Measurements from ENCODE around the gene ARHGEF39. TPM values are rescaled to one million over a fixed set of nuclear protein-coding genes. Genes with fewer than 3 reads are reported as not detected.

ARHGEF39 gene
- total RNA-seq, 1 donor from 2014 or later = 10.4 TPM

DNA sequence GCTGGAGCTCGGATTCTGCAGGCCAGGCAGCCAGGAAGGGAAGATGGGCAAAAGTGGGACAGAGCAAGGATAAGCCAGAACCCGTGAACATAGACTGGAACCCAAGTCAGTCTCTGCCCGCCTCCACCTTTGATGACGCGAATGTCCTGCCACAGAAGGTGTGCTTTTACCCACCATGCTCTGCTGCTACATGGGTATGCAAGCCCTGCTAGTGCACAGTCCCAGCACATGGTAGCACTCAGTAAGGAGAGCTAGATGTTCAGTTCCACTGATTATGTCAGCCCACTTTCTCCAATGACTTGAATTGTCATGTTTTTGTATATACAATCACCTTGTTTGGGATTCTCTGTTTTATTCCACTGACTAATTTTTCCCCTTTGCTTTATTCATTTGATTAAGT, 35.4 kb downstream of the ARHGEF39 start:
- no peaks in the 10 kb centered on the region for H3K9me3 Mint-ChIP-seq (ENCODE audit: low read depth)
- no peak overlapping the region for H3K27ac Mint-ChIP-seq
- peaks cover 3% of the 10 kb centered on the region for H3K27me3 Mint-ChIP-seq
- H3K4me3 Mint-ChIP-seq (ENCODE audit: low read depth) = no peak overlapping the region
- no peaks in the 10 kb centered on the region for H3K36me3 Mint-ChIP-seq (ENCODE audit: insufficient read depth)
- no peaks in the 10 kb centered on the region for H3K4me1 Mint-ChIP-seq (ENCODE audit: low read depth)
- no peak for DNase-seq (ENCODE audit: low spot score, unreplicated experiment)
- TF ChIP-seq, protein P1, sequence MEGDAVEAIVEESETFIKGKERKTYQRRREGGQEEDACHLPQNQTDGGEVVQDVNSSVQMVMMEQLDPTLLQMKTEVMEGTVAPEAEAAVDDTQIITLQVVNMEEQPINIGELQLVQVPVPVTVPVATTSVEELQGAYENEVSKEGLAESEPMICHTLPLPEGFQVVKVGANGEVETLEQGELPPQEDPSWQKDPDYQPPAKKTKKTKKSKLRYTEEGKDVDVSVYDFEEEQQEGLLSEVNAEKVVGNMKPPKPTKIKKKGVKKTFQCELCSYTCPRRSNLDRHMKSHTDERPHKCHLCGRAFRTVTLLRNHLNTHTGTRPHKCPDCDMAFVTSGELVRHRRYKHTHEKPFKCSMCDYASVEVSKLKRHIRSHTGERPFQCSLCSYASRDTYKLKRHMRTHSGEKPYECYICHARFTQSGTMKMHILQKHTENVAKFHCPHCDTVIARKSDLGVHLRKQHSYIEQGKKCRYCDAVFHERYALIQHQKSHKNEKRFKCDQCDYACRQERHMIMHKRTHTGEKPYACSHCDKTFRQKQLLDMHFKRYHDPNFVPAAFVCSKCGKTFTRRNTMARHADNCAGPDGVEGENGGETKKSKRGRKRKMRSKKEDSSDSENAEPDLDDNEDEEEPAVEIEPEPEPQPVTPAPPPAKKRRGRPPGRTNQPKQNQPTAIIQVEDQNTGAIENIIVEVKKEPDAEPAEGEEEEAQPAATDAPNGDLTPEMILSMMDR (IDR thresholded peaks at IDR 0.05; ENCODE audit: unreplicated experiment) = no peak

DNA sequence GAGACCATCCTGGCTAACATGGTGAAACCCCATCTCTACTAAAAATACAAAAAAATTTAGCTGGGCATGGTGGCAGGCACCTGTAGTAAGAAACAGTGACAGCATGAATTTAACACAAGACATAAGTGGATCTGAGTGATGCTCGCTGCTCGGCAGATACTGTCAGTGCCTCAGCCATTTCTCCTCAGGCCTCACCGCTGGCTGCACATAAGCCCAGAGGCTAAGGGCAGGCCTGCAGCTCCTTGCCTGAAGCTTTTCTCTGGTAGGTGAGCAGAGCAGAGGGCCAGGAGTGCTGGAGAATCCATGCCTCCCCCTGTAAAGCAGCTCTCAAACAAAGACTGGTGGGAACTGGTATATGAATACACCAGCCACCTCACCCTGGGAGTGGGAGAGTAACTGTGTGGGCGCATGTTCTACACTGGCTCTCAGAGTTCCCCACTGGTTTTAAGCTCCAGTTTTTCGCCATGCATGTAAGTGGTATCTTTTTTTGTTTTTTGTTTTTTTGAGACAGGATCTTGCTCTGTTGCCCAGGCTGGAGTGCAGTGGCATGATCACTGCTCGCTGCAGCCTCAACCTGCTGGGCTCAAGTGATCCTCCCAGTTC, 36.5 kb downstream of the ARHGEF39 start:
- DNase-seq (ENCODE audit: low spot score, unreplicated experiment) = no peak
- no peaks in the 10 kb centered on the region for H3K4me1 Mint-ChIP-seq (ENCODE audit: low read depth)
- TF ChIP-seq, protein P1 (IDR thresholded peaks at IDR 0.05; ENCODE audit: unreplicated experiment) = no peak
- H3K9me3 Mint-ChIP-seq (ENCODE audit: low read depth) = no peaks in the 10 kb centered on the region
- no peak overlapping the region for H3K27ac Mint-ChIP-seq
- no peak overlapping the region for H3K4me3 Mint-ChIP-seq (ENCODE audit: low read depth)
- H3K36me3 Mint-ChIP-seq (ENCODE audit: insufficient read depth) = no peaks in the 10 kb centered on the region
- peaks cover 3% of the 10 kb centered on the region for H3K27me3 Mint-ChIP-seq

DNA sequence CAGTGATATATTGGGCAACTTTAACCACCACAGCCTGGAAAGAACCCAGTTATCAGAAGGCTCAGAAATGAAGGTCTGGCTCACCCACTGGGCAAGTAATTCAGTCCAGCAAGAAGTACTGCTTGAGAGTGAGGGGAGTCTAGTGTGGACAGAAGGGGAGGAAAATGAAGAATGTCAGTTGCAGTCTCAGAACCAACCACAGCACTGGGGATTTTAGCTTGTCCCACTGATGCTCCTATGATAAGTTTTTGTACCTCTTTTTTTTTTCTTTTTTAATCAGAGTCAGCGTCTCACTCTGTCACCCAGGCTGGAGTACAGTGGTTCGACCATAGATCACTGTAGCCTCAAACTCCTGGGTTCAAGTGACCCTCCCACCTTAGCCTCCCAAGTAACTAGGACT, 37.4 kb downstream of the ARHGEF39 start:
- TF ChIP-seq, protein P1 (IDR thresholded peaks at IDR 0.05; ENCODE audit: unreplicated experiment) = no peak
- H3K9me3 Mint-ChIP-seq (ENCODE audit: low read depth) = no peaks in the 10 kb centered on the region
- DNase-seq (ENCODE audit: low spot score, unreplicated experiment) = no peak
- no peak overlapping the region for H3K4me3 Mint-ChIP-seq (ENCODE audit: low read depth)
- H3K27ac Mint-ChIP-seq = no peak overlapping the region
- H3K36me3 Mint-ChIP-seq (ENCODE audit: insufficient read depth) = no peaks in the 10 kb centered on the region
- no peaks in the 10 kb centered on the region for H3K4me1 Mint-ChIP-seq (ENCODE audit: low read depth)
- H3K27me3 Mint-ChIP-seq = peaks cover 3% of the 10 kb centered on the region

DNA sequence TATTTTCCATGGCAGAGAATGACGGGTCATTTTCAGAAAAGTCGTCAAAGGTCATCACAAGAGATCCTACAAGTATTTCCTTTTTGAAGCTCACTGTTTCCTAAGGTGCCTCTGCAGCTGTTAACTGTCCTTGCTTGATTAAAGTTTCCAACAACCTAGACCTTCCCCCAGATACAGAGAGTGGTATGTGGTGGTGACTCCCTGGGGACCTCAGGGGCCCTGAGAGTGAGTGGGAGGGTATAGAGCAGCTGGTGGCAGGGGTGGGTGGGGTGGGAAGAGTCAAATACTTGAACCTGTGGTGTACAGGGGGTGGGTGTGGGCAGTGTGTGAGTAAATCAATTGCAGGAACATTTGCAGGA, 45.2 kb downstream of the ARHGEF39 start:
- H3K27ac Mint-ChIP-seq = no peak overlapping the region
- no peak overlapping the region for H3K4me3 Mint-ChIP-seq (ENCODE audit: low read depth)
- H3K9me3 Mint-ChIP-seq (ENCODE audit: low read depth) = no peaks in the 10 kb centered on the region
- peaks cover 46% of the 10 kb centered on the region for H3K27me3 Mint-ChIP-seq
- TF ChIP-seq, protein P1 (IDR thresholded peaks at IDR 0.05; ENCODE audit: unreplicated experiment) = no peak
- peaks cover 4% of the 10 kb centered on the region for H3K4me1 Mint-ChIP-seq (ENCODE audit: low read depth)
- no peak for DNase-seq (ENCODE audit: low spot score, unreplicated experiment)
- H3K36me3 Mint-ChIP-seq (ENCODE audit: insufficient read depth) = no peaks in the 10 kb centered on the region

DNA sequence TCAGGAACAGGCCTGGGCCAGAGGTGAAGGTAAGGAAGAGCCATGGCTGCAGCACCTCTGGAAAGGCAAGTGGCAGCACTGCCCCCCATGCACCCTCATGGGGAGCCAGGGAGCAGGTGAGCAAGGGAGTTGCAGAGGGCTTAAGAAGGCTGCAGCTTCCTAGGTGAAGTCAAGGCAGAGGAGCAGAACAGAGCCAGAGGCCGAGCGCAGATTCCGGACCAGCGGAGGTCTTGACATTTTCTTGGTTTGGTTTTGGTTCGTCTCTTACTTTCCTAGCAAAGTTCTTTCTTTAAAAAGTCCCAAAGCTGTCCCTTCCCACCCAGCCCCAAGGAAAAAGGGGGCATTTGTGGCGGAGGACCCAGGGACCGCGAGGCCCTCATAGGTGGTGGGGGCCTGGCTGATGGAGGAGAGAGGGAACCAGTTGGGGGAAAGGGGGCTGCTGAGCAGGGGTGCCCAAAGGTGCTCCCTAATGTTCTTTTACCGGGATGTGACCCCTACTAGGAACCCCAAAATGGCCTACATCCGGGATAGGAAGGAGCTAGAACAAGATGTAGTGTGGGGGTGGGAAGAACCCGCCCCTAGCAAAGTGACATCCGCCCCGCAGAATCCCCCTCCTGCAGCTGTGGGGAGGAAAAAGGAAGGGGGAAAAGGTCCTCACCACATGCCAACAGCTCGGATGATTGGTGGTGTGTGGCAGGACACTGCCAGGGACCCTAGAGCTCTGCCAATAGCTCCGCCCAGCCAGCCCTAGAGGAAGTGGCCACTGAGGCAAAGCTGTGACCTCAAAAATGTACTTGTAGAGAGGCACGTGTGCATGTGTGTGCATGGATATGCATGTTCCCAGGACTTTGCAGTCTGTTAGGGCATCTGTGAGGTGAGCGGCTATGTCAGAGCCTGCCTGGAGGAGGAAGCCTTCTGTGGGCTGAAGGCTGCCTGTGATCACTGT, 45.9 kb downstream of the ARHGEF39 start:
- Mint-ChIP-seq H3K4me3 (ENCODE audit: low read depth) (no peak overlapping the region), H3K27me3 (peaks cover 53% of the 10 kb centered on the region), H3K27ac (no peak overlapping the region), H3K9me3 (ENCODE audit: low read depth) (no peaks in the 10 kb centered on the region), H3K36me3 (ENCODE audit: insufficient read depth) (no peaks in the 10 kb centered on the region), H3K4me1 (ENCODE audit: low read depth) (peaks cover 4% of the 10 kb centered on the region)
- TF ChIP-seq, protein P1 (IDR thresholded peaks at IDR 0.05; ENCODE audit: unreplicated experiment) = no peak
- no peak for DNase-seq (ENCODE audit: low spot score, unreplicated experiment)
